Large intestine (tissue), 3 donors: ENCODE measurements around the gene CCDC148. TPM values are rescaled to one million over a fixed set of nuclear protein-coding genes. Genes with fewer than 3 reads are reported as not detected.
A peak's percentile ranks its signal among the peaks of the same experiment; 100 is the strongest.
"Not testable (repeated sequence)": the region's sequence is repeated elsewhere in the genome, so short reads cannot be mapped to it uniquely, and the experiment has no call there.

ENCODE experiments used
- DNase-seq, 2 donors: peaks; one replicate each; pipeline versions ENCODE4 v3.0.0 to v3.0.0-alpha.2; 2013
- H3K27ac ChIP-seq: one replicate; pipeline ENCODE4 v1.5.1; 2013; ENCODE audit warnings: low read length
- H3K27me3 ChIP-seq: 2 replicates; pipeline ENCODE4 v1.6.1; 2013; ENCODE audit warnings: low read length; ENCODE audit not compliant: control insufficient read depth, insufficient read depth
- H3K36me3 ChIP-seq: 2 replicates; pipeline ENCODE4 v1.6.1; 2013; ENCODE audit warnings: low read length; ENCODE audit not compliant: control insufficient read depth, insufficient read depth
- H3K4me1 ChIP-seq: one replicate; pipeline ENCODE4 v1.6.1; 2013; ENCODE audit warnings: low read length; ENCODE audit not compliant: control insufficient read depth, insufficient read depth
- H3K4me3 ChIP-seq: one replicate; pipeline ENCODE4 v1.5.1; 2013; ENCODE audit warnings: low read length
- H3K9me3 ChIP-seq: one replicate; pipeline ENCODE4 v1.6.1; 2013; ENCODE audit warnings: mild to moderate bottlenecking, low read depth, low read length, moderate library complexity; ENCODE audit not compliant: control insufficient read depth
- WGBS: methylation state at CpG from one replicate; pipeline ENCODE4 v1.1.5; 2013; ENCODE audit warnings: low lambda C conversion rate; ENCODE audit not compliant: insufficient coverage; 5-methylcytosine and 5-hydroxymethylcytosine counted together
- polyA plus RNA-seq: library from polyadenylated mRNA; unstranded; fragments of 120-200 nt; gene quantifications from one replicate; pipeline ENCODE4 v1.2.1, GENCODE V29; 2013

Gene CCDC148
- polyA plus RNA-seq, 1 donor, result 0.61 TPM

DNA sequence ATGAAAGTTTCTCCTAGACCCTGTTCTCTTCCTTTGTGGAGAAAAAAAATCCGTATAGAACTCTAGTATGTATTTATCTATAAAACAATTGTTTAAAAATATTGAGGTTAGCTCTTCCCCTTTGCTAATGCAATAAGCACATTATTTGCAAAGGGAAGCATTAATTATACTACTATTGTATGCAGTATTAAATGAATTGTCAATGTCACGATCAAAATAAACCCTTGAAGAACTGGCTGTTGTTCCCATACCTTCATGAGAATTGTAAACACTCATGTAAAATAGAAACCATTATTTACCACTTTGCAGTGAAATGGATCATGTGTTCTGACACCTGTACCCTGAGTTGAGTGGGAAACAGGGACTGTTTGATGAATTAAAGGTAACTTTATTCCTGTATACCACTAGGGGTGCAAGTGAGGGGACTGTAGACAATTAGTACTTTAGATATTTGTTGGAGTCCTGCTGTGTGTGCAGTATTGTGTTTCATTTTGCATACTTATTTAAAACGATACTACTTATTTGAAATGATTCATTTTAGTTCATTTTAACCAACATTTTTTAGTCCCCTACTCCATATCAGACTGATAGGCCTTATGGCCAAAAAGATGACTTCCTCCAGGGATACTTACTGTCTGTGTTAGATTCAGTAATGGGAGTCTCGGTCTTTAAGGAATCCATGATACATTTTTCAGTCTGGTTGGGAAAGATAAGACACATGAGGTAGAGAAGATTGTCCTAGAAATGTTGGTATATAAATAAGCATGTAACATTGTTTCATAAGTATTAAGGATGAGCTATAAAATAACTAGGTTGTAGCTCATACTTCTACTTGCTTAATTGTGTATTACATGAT, 8.1 kb upstream of the CCDC148 start:
- WGBS, result no CpG with 5 or more reads among the region's 4 CpGs
- Histone ChIP-seq H3K4me1 (no peaks in the 10 kb centered on the region), H3K27me3 (no peaks in the 10 kb centered on the region), H3K36me3 (no peaks in the 10 kb centered on the region), H3K27ac (no peak overlapping the region), H3K4me3 (no peak overlapping the region), H3K9me3 (no peaks in the 10 kb centered on the region)
- DNase-seq, result no peak

DNA sequence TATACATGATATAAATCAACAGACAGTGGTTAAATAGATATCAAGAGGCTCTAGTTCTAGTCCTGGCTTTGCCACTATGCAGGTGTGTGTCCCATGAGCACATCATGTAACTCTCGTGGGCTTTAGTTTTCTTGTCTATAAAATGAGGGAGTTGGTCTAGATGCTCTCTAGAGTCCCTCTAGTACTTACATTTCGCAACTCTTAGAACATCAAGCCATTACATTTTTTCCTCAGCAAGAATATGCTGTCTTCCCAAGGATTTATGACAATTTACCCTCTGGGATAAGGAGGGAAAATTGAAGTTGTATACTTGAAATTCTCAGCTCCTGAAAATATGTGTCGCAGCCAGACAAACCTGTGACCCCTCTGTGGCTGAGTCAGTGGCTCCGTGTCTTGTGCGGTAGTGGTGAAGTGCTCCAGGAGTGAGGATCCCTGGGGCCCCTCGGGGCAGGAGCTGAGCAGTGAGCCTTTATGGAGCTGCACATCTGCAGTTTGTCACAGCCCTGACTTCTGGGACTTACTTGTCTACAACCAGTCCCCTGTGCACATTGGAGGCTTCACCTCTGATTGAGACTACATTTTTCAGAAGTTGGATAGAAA, 7.0 kb upstream of the CCDC148 start:
- Histone ChIP-seq H3K36me3 (no peaks in the 10 kb centered on the region), H3K4me3 (no peak overlapping the region), H3K4me1 (peaks cover 3% of the 10 kb centered on the region), H3K27ac (no peak overlapping the region), H3K9me3 (no peaks in the 10 kb centered on the region), H3K27me3 (no peaks in the 10 kb centered on the region)
- DNase-seq, result peak; percentile 14 to 31
- no CpG with 5 or more reads among the region's 6 CpGs for WGBS

DNA sequence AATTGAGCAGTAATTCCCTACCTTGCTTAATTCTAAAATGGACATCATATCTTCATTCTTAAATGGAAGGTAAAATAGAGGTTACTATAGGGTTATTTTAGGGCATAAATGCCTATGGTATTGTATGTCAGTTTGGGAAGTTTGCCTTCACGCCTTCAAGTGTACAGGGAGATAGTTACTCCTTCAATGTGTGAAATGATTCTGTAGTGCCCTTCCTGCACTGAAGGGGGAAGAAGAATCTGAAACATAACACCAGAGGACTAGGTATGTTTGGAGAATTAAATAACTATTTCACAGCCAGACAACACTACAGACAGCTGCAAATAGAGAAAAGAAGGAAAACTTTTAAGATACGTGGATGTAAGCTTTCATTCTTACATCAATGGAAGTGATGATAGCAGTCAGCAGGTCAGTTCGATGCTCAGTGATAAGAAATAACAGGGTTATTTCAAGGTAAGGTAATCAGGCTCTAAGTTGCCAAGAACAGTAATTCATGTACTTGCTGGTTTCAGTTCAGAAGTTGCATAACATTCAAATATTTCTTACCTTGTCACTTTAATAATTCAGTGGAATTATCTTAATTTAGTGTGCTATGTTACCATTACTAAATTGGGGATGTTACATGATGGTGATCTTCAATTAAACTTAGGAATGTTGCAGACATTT, 4.2 kb upstream of the CCDC148 start:
- WGBS, result no CpG with 5 or more reads among the region's 3 CpGs
- no peaks in the 10 kb centered on the region for H3K27me3 ChIP-seq
- H3K4me3 ChIP-seq, result no peak overlapping the region
- peak overlapping the region; percentile 9 for H3K27ac ChIP-seq
- peaks cover 2% of the 10 kb centered on the region for H3K9me3 ChIP-seq
- no peaks in the 10 kb centered on the region for H3K36me3 ChIP-seq
- peaks cover 8% of the 10 kb centered on the region for H3K4me1 ChIP-seq
- DNase-seq, result peak; percentile 7 to 10

DNA sequence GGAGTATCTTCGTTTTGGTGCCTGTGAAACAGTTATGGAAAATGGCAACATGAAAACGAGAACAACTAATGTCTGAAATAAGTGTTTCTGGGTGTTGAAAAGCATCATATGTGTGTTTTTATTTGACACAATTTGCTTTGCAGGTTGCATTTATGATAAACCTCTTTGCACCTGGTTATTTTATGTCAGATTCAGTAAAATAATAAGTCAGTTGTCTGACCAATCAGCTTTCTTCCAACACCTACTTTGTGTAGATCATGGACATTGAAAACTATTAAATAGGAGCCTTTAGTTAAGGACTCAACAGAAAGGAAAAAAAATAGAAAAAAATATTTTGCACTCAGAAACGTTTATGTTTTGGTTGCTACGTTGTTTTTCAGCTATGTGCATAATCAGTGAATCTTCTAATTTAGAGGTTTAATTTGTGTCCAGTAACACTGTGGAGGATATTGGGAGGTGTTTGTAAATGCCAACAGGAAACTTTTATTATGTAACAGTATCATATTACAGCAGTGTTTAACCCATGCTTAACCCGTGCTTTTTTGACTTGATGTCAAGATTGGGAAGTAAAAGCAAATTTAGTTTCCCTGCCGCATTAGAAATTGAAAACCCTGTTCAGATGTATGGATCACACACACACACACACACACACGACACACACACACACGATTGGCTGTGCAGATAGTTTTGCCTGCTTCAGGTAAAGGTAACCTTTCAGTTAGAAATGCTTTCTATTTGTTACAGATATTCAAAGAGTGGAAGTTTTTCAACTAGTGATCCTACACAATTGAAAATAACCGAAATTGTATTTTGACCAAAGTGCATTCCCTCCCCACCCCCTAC, 2.8 kb upstream of the CCDC148 start:
- Histone ChIP-seq H3K36me3 (no peaks in the 10 kb centered on the region), H3K4me1 (peaks cover 8% of the 10 kb centered on the region), H3K9me3 (peaks cover 2% of the 10 kb centered on the region), H3K27me3 (no peaks in the 10 kb centered on the region), H3K27ac (no peak overlapping the region), H3K4me3 (no peak overlapping the region)
- DNase-seq, result no peak
- WGBS, result 71% methylated on average over 3 of the region's 9 CpGs

DNA sequence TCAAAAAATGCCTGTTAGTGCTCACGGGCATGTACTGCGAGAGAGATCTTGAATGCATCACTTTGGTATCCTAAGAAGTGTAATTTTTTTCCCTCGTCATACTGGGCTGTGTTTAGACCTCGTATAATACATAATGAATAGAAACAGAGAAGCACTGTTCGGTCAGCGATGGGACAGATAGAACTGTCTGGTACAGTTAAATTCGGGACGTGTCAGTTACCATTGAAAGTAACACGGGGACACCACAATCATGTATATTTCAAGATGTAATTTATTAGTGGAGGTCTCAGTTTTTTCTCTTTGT, 2.0 kb upstream of the CCDC148 start:
- peaks cover 2% of the 10 kb centered on the region for H3K9me3 ChIP-seq
- peaks cover 8% of the 10 kb centered on the region for H3K4me1 ChIP-seq
- H3K36me3 ChIP-seq, result no peaks in the 10 kb centered on the region
- H3K27me3 ChIP-seq, result no peaks in the 10 kb centered on the region
- DNase-seq, result no peak
- H3K4me3 ChIP-seq, result peak overlapping the region; percentile 90
- peak overlapping the region; percentile 70 for H3K27ac ChIP-seq
- WGBS, result 60% methylated on average over 3 of the region's 9 CpGs

- H3K4me1 ChIP-seq, result peaks cover 8% of the 10 kb centered on the region
- H3K36me3 ChIP-seq, result no peaks in the 10 kb centered on the region
- DNase-seq, result peak; percentile 92 to 96
- no peaks in the 10 kb centered on the region for H3K27me3 ChIP-seq
- H3K27ac ChIP-seq, result peak overlapping the region; percentile 98
- H3K4me3 ChIP-seq, result peak overlapping the region; percentile 90
- WGBS, result no CpG with 5 or more reads among the region's 61 CpGs
- H3K9me3 ChIP-seq, result peaks cover 2% of the 10 kb centered on the region
Observed at GRCh38 chr2:158457826-158458616, 1.5 kb upstream of the CCDC148 start.

- Histone ChIP-seq H3K4me1 (peaks cover 8% of the 10 kb centered on the region), H3K36me3 (no peaks in the 10 kb centered on the region), H3K4me3 (peak overlapping the region; percentile 90), H3K27ac (peak overlapping the region; percentile 98), H3K9me3 (peaks cover 2% of the 10 kb centered on the region), H3K27me3 (no peaks in the 10 kb centered on the region)
- WGBS, result no CpG with 5 or more reads among the region's 84 CpGs
- peak; percentile 51 to 85 for DNase-seq
Observed at GRCh38 chr2:158457092-158457825, 706 bp upstream of the CCDC148 start.

DNA sequence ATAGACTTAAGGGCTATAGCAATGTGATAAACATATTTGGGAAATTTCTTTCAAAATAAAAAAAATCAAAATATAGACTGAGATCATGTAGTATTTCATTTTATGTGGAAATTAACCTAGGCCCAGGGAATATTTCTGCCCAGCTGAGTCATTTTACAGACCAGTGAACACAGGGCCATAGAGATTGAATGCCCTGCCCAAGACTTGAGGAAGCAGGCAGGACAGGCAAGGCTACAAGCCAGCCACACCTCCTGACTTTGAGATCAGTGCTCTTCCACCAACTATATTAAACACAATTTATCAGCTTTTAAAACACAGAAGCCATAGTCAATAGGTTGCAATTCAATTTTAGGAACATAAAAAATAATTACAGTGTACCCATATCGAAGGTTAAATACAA, 12.9 kb downstream of the CCDC148 start:
- Histone ChIP-seq H3K27ac (no peak overlapping the region), H3K4me1 (no peaks in the 10 kb centered on the region), H3K36me3 (no peaks in the 10 kb centered on the region), H3K9me3 (no peaks in the 10 kb centered on the region), H3K27me3 (no peaks in the 10 kb centered on the region), H3K4me3 (no peak overlapping the region)
- no CpG with 5 or more reads among the region's 1 CpG for WGBS
- DNase-seq, result no peak

DNA sequence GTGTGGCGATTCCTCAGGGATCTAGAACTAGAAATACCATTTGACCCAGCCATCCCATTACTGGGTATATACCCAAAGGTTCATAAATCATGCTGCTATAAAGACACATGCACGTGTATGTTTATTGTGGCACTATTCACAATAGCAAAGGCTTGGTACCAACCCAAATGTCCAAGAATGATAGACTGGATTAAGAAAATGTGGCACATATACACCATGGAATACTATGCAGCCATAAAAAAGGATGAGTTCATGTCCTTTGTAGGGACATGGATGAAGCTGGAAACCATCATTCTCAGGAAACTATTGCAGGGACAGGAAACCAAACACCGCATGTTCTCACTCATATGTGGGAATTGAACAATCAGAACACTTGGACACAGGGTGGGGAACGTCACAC, 17.5 kb downstream of the CCDC148 start:
- not testable (repeated sequence) for H3K27ac ChIP-seq, H3K36me3 ChIP-seq
- no CpG with 5 or more reads among the region's 4 CpGs for WGBS

More for the DNA sequence above, 17.5 kb downstream of the CCDC148 start:
- DNase-seq, H3K4me3 ChIP-seq, H3K9me3 ChIP-seq, H3K27me3 ChIP-seq, H3K4me1 ChIP-seq: not testable (repeated sequence)
